HPDE6-E6E7 (cell line): ENCODE measurements around the gene EML6.
A peak's percentile ranks its signal among the peaks of the same experiment; 100 is the strongest.

Source experiments
- DNase-seq: peaks from one replicate; pipeline ENCODE4 v3.0.0; 2011; ENCODE audit warnings: missing footprints; ENCODE audit errors: extremely low spot score

Gene EML6

GRCh38 chr2:54879598-54880332, 156.3 kb downstream of the EML6 start:
- DNase-seq, result no peak

DNA sequence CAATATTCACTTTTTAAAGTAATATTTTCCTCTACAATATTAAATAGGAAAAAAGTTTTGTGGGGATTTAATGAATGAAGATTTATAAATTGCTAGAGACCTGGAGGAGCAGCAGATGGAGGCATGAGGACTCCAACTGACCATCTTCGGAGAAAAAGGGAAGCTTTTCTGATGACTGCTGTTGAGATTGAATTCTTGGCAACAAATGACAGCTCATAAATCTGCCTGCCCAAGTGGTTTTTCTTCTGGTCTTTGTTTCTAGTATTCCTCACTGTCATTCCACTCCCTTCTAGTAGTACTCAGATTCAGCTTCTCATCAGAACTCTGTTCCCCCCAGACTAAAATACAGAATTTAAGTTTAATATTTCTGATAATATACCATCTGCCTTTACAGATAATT, 157.0 kb downstream of the EML6 start:
- DNase-seq, result no peak

GRCh38 chr2:54881759-54882158, 158.3 kb downstream of the EML6 start:
- DNase-seq, result no peak

GRCh38 chr2:54885891-54886290, 162.4 kb downstream of the EML6 start:
- DNase-seq, result no peak

GRCh38 chr2:54887850-54888545, 164.5 kb downstream of the EML6 start:
- DNase-seq, result no peak

GRCh38 chr2:54889053-54889452, 165.6 kb downstream of the EML6 start:
- no peak for DNase-seq

DNA sequence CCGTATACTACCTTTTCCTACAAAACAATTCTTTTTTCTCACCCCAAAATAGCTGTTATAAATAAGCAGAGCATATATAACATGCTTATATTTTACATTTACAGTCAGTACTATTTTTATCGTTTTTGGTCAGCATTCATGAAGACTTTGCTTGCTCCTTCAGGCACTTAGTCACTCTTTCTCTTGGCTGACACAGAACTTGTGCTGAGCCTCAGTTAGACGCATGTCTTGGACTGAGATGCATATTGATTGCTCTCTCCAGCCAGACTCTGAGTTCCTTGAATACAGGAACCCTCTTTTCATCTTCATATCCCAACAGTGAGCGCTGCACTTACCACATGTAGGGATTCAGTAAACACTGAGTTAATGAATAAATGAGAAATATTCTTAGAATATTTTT, 168.4 kb downstream of the EML6 start:
- DNase-seq, result no peak

DNA sequence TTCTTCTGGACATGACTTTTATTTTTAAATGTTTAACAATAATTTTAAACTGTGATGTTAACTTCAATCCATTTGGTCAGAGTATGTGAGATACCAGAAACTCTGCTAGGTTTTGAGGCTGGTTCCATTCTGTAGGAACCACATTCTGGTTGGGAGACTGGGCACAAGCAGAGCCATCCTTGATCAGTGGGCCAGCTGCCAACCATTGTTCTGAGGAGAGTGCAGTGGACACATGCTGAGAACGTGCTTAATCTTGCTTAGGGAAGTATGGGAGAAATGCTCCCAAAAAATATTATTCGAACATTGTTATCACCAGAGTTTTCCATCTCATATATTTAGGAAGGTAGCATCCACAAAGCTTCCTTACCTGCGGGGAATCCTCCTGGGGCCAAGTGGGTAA, 171.0 kb downstream of the EML6 start:
- DNase-seq, result no peak

DNA sequence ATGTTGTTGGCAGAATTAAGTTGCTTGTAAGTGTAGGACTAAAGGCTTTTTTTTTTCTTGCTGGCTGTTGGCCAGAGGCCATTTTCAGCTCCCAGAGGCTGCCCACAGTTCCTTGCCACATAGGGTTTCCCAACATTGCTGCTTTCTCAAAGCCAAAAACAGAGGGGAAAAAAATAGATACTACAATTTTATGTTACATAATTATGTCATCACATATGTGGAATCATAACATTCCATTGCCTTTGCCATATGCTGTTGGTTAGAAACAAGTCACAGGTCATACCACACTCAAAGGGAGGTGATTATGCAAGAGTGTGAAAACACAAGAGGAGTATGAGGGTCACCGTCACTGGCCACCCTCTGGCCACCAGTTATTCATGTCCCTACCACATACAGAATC, 172.3 kb downstream of the EML6 start:
- no peak for DNase-seq

DNA sequence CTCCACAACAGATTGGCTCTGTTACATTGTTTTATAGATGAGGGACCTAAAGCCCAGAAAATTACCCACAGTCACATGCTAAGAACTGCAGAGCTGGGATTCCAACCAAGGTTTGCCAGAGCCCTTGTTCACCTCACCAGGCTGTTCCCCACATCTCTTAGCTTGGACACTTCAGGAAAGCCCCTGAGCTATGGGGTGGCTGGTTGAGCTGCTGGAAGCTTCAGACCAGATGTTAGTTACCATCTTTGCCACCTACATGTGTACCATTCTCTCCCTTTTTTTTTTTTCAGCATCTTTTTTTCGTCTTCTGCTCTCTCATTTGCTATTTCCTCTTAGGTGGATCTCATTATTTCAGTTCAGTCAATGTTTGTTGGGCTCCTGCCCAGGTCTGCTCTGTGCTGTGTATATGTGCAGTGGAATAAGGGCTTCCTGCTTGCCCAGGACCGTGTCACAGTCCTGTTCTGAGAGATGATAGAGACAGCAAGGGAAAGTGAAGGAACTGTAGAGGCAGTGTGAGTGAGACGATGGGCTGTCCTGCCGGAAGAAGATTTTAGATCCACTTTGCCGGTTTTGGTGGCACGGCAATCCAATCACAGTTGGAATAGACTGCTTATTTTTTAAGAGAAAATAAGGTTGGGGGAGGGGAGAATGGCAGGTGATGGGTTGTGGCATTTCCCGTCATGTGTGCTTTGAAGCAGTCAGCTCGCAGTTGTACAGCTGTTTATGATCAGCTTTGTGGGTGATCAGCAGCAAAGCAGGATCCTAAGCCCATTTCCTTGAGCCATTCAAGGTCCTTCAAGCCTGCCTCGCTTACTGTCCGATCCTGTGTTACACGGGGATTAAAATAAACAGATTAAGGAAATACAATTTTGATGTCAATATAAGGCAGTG, 174.2 kb downstream of the EML6 start:
- no peak for DNase-seq

DNA sequence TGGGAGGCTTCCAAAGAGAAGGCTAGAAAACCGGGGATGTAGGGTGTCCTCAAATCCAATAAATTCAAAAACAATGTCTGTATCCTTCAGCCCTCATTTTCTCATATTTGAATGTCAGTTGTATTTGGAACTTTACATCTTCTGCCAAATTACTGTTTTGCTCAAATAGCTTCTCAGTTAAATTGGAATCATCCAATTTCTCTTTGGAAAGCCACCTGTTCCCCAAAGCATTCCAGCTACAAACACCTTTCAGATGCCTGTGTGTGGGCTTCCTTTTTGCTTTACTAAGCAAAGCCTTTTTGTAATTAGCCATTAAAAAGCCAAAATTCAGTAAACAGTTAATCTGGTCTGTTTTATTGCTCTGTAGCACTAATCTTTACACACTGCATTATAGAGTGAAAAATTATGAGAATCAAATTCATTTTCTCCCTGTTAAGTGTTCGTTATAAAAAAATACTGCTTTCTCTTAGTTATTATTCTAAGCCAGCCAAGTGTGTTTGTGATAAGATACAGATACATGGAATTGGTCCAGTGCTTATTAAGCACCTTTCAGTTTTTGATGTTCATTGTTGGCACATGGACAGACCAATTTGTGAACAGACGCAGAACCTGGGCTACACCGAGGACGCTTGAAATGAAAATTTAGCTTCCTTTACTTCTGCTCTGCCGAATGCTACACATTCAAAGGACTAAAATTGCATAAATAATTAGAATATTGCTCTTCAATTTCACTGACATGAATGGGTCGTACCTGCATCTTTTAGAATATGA, 175.2 kb downstream of the EML6 start:
- no peak for DNase-seq

- peak; percentile 44 for DNase-seq
These were observed 176.2 kb downstream of the EML6 start for GRCh38 chr2:54899576-54900200.

GRCh38 chr2:54901224-54901986, 177.9 kb downstream of the EML6 start:
- no peak for DNase-seq

DNA sequence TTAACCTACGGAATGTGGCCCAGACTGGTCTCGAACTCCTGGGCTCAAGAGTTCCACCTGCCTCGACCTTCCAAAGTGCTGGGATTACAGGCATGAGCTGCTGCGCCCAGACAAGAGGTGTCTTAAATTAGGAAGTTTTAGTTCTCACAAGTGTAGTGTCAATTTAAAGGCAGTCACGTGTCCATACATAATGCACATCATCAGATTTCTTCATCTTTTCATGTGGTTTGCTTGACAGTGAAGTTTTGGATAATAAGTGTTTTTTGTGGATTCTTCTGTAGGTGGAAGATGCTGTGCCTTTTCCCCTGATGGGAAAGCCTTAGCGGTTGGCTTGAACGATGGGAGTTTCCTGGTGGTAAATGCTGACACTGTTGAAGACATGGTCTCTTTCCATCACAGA, 179.3 kb downstream of the EML6 start:
- DNase-seq, result no peak

GRCh38 chr2:54903736-54904554, 180.5 kb downstream of the EML6 start:
- DNase-seq, result peak; percentile 98

GRCh38 chr2:54904836-54905235, 181.4 kb downstream of the EML6 start:
- DNase-seq, result peak; percentile 49

DNA sequence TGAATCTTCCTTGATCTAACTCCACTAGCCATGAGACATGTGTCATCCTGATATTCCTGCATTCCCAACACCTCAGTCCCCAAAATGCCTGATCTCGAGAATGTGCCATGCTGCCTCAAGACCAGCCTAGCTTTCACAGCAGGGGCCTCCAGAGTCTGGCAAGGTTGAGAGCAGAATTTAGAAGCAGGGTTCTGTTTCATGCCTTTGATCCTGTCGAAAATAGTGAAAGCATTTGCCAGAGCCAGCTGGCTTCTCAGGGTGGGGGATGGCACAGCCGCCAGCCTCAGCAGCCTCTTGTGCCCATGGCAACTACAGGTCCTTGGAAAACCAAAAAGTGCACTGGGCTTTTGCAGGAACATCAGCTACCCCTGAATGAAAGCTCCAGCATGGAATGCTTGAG, 183.3 kb downstream of the EML6 start:
- DNase-seq, result no peak

GRCh38 chr2:54907663-54908062, 184.2 kb downstream of the EML6 start:
- no peak for DNase-seq

GRCh38 chr2:54908591-54908990, 185.1 kb downstream of the EML6 start:
- DNase-seq, result no peak

DNA sequence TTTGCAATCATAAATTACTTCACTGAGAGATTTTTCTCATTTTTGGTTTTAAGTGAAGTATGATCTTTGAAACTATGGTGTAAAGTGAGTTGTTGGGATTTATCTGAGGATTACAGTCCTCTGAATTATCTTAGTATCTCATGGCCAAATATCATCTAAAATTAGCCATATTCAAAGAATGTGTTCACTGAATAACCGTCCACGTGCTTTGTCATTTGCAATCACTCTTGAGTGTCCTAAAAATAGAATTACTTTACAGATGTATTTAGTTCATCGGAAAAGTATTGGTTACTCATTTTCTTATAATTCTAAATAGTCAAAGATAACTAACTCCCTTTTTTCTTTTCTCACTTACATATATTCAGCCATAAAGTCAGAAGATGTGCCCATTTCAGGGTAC, 185.5 kb downstream of the EML6 start:
- DNase-seq, result no peak
